GM23338 (cell line): ENCODE data around the gene TBX6. TPM values are rescaled to one million over a fixed set of nuclear protein-coding genes. Genes with fewer than 3 reads are reported as not detected.

Experiments
- ATAC-seq: fragments of 200-7000 bp; cut with Tn5 transposase; 3 replicates; pipeline ENCODE4 v1.9.1; 2020
- DNase-seq: peaks from one replicate; pipeline ENCODE4 v3.0.0-alpha.2; 2015; ENCODE audit warnings: low spot score
- H2AFZ ChIP-seq: fragments of 200-600 bp; sonication (generic); 2 replicates; pipeline ENCODE4 v1.8.0; 2016; ENCODE audit warnings: antibody characterized with exemption, mild to moderate bottlenecking, moderate library complexity
- H3F3A ChIP-seq: fragments of 200-600 bp; sonication (generic); replicated peaks from 2 replicates; pipeline ENCODE4 v1.8.0; 2017; ENCODE audit warnings: antibody characterized with exemption, mixed run types, low read depth
- H3K27ac ChIP-seq: fragments of 200-600 bp; sonication (generic); 2 replicates; pipeline ENCODE4 v1.6.1; 2016; ENCODE audit warnings: low read depth
- H3K27me3 ChIP-seq: fragments of 200-600 bp; sonication (generic); 2 replicates; pipeline ENCODE4 v1.8.0; 2016; ENCODE audit warnings: mild to moderate bottlenecking, mixed run types, moderate library complexity; ENCODE audit not compliant: insufficient read depth
- H3K36me3 ChIP-seq: fragments of 200-600 bp; sonication (generic); 2 replicates; pipeline ENCODE4 v1.8.0; 2016; ENCODE audit warnings: mild to moderate bottlenecking; ENCODE audit not compliant: insufficient read depth
- H3K4me1 ChIP-seq: fragments of 200-600 bp; sonication (generic); 2 replicates; pipeline ENCODE4 v1.8.0; 2016; ENCODE audit warnings: mild to moderate bottlenecking, moderate library complexity; ENCODE audit not compliant: insufficient read depth
- H3K4me2 ChIP-seq: fragments of 200-600 bp; sonication (generic); 2 replicates; pipeline ENCODE4 v1.7.1; 2017; ENCODE audit warnings: mixed run types
- H3K4me3 ChIP-seq: fragments of 200-600 bp; sonication (generic); 2 replicates; pipeline ENCODE4 v1.6.1; 2016; ENCODE audit warnings: mixed run types
- H3K79me2 ChIP-seq: fragments of 200-600 bp; sonication (generic); replicated peaks from 2 replicates; pipeline ENCODE4 v1.8.0; 2017; ENCODE audit warnings: mild to moderate bottlenecking; ENCODE audit not compliant: insufficient read depth
- H3K9me2 ChIP-seq: fragments of 200-600 bp; sonication (generic); 2 replicates; pipeline ENCODE4 v1.8.0; 2017; ENCODE audit not compliant: insufficient read depth
- H4K20me1 ChIP-seq: fragments of 200-600 bp; sonication (generic); replicated peaks from 2 replicates; pipeline ENCODE4 v1.8.0; 2017; ENCODE audit warnings: mild to moderate bottlenecking; ENCODE audit not compliant: insufficient read depth
- H3K27ac Mint-ChIP-seq: 2 replicates; pipeline ENCODE4 v1.8.0; 2020; ENCODE audit warnings: inconsistent platforms, mild to moderate bottlenecking, moderate library complexity, mixed read lengths
- H3K27me3 Mint-ChIP-seq: 3 replicates; pipeline ENCODE4 v1.8.0; 2022; ENCODE audit warnings: low read depth, mild to moderate bottlenecking, moderate library complexity, mixed read lengths, inconsistent platforms; ENCODE audit not compliant: insufficient read depth, poor library complexity
- H3K36me3 Mint-ChIP-seq: 3 replicates; pipeline ENCODE4 v1.8.0; 2021; ENCODE audit warnings: low read depth, mild to moderate bottlenecking, inconsistent platforms, moderate library complexity, mixed read lengths
- H3K4me1 Mint-ChIP-seq: 3 replicates; pipeline ENCODE4 v1.8.0; 2020; ENCODE audit warnings: mild to moderate bottlenecking, inconsistent platforms, mixed read lengths
- H3K4me3 Mint-ChIP-seq: 3 replicates; pipeline ENCODE4 v1.8.0; 2021; ENCODE audit warnings: moderate library complexity, mild to moderate bottlenecking, inconsistent platforms, mixed read lengths
- H3K9me3 Mint-ChIP-seq: 3 replicates; pipeline ENCODE4 v1.8.0; 2020; ENCODE audit warnings: moderate library complexity, mild to moderate bottlenecking, inconsistent platforms, mixed read lengths
- CREB1 ChIP-seq: fragments of 250-450 bp; sonication (Bioruptor Pico); IDR thresholded peaks from 2 replicates; pipeline ENCODE4 v1.5.0; 2020; ENCODE audit warnings: low read depth, mild to moderate bottlenecking, moderate library complexity
- ETS1 ChIP-seq: IDR thresholded peaks from 2 replicates; pipeline ENCODE4 v1.6.1; 2016; ENCODE audit warnings: antibody characterized with exemption
- JUNB ChIP-seq: IDR thresholded peaks from one replicate; pipeline ENCODE4 v1.6.1; 2016; ENCODE audit warnings: antibody characterized with exemption; ENCODE audit not compliant: unreplicated experiment
- POLR2AphosphoS5 ChIP-seq: IDR thresholded peaks from 2 replicates; pipeline ENCODE4 v1.6.1; 2016; ENCODE audit warnings: antibody characterized with exemption, low read depth
- STAT1 ChIP-seq: IDR thresholded peaks from one replicate; pipeline ENCODE4 v1.6.1; 2016; ENCODE audit warnings: antibody characterized with exemption; ENCODE audit not compliant: unreplicated experiment
- polyA plus RNA-seq: library from polyadenylated mRNA; unstranded; fragments of >200 nt; fragmentation: Nextera tagmentation; extraction: Ambion mirVana; gene quantifications from 2 replicates; pipeline ENCODE4 v1.2.1, GENCODE V29; 2016
- total RNA-seq: library from RNA; depleted of rRNA; stranded (reverse); fragments of >200 nt; shearing (Covaris generic); gene quantifications from 2 replicates; pipeline ENCODE4 v1.2.3, GENCODE V29; 2014

TBX6 gene
- total and polyA plus RNA-seq, 2 experiments from 2014 or later = 1.1 to 2.4 TPM

- Mint-ChIP-seq H3K9me3 (no peaks in the 10 kb centered on the region), H3K27ac (no peak overlapping the region), H3K27me3 (peaks cover 21% of the 10 kb centered on the region), H3K36me3 (peaks cover 62% of the 10 kb centered on the region), H3K4me1 (peaks cover 10% of the 10 kb centered on the region), H3K4me3 (peak overlapping the region; percentile 93)
- H3K9me2 ChIP-seq = no peaks in the 10 kb centered on the region
- peaks cover 19% of the 10 kb centered on the region for H3F3A ChIP-seq
- H3K79me2 ChIP-seq = peaks cover 34% of the 10 kb centered on the region
- H3K4me2 ChIP-seq = no peak overlapping the region
- DNase-seq = no peak
- no peak for ATAC-seq
- no peak overlapping the region for H3K27ac ChIP-seq
- no peak overlapping the region for H3K4me3 ChIP-seq
- peaks cover 9% of the 10 kb centered on the region for H3K36me3 ChIP-seq
- no peak for TF ChIP-seq STAT1
- H4K20me1 ChIP-seq = peaks cover 25% of the 10 kb centered on the region
- H3K27me3 ChIP-seq = no peaks in the 10 kb centered on the region
- H3K4me1 ChIP-seq = peaks cover 16% of the 10 kb centered on the region
- no peak overlapping the region for H2AFZ ChIP-seq
These were observed 14.1 kb downstream of the TBX6 start for GRCh38 chr16:30077656-30078055.

- DNase-seq (no peak), ATAC-seq (peak; percentile 19)
- H3K4me1 ChIP-seq = peaks cover 16% of the 10 kb centered on the region
- peaks cover 17% of the 10 kb centered on the region for H3K36me3 ChIP-seq
- H3K9me2 ChIP-seq = no peaks in the 10 kb centered on the region
- peaks cover 30% of the 10 kb centered on the region for H4K20me1 ChIP-seq
- peak overlapping the region; percentile 96 for H3K4me3 ChIP-seq
- Mint-ChIP-seq H3K27me3 (peaks cover 18% of the 10 kb centered on the region), H3K4me1 (peaks cover 10% of the 10 kb centered on the region), H3K36me3 (peaks cover 60% of the 10 kb centered on the region), H3K9me3 (no peaks in the 10 kb centered on the region), H3K27ac (peak overlapping the region; percentile 77), H3K4me3 (peak overlapping the region; percentile 93)
- no peak overlapping the region; the same call in 1 of the 2 replicates for H3K27ac ChIP-seq
- peaks cover 34% of the 10 kb centered on the region for H3K79me2 ChIP-seq
- H3K4me2 ChIP-seq = peak overlapping the region; percentile 90
- H3K27me3 ChIP-seq = no peaks in the 10 kb centered on the region
- 0 out of 2 replicates have a peak overlapping the region, but pooled peaks have one; percentile 18 for H2AFZ ChIP-seq
- H3F3A ChIP-seq = peaks cover 30% of the 10 kb centered on the region
- no peak for TF ChIP-seq JUNB
- no peak for TF ChIP-seq CREB1 (CRISPR knock-in tag)
- no peak for TF ChIP-seq ETS1
These were observed 15.4 kb downstream of the TBX6 start for GRCh38 chr16:30076276-30076791.

- peak within 1 kb of the TSS; percentile 90 for H3K4me2 ChIP-seq
- H3K27ac Mint-ChIP-seq = peak within 1 kb of the TSS; percentile 96
- H3K36me3 ChIP-seq = peaks cover 21% of the 10 kb centered on the region
- peaks cover 18% of the 10 kb centered on the region for H3K27me3 Mint-ChIP-seq
- H3K36me3 Mint-ChIP-seq = peaks cover 60% of the 10 kb centered on the region
- no peaks in the 10 kb centered on the region for H3K9me3 Mint-ChIP-seq
- H3K79me2 ChIP-seq = peaks cover 32% of the 10 kb centered on the region
- peaks cover 10% of the 10 kb centered on the region for H3K4me1 Mint-ChIP-seq
- no peaks in the 10 kb centered on the region for H3K27me3 ChIP-seq
- peak within 1 kb of the TSS; percentile 94 for H3K27ac ChIP-seq
- peaks cover 36% of the 10 kb centered on the region for H3F3A ChIP-seq
- H3K9me2 ChIP-seq = no peaks in the 10 kb centered on the region
- DNase-seq (peak; percentile 96), ATAC-seq (peak; percentile 92)
- H2AFZ ChIP-seq = 0 out of 2 replicates have a peak within 1 kb of the TSS, but pooled peaks have one; percentile 18
- H3K4me3 ChIP-seq = peak within 1 kb of the TSS; percentile 96
- H3K4me3 Mint-ChIP-seq = peak within 1 kb of the TSS; percentile 93
- H3K4me1 ChIP-seq = peaks cover 16% of the 10 kb centered on the region
- peaks cover 35% of the 10 kb centered on the region for H4K20me1 ChIP-seq
- peak; percentile 91 for TF ChIP-seq CREB1 (CRISPR knock-in tag)
- TF ChIP-seq ETS1 = peak; percentile 64
- no peak for TF ChIP-seq STAT1
- TF ChIP-seq POLR2AphosphoS5 = peak; percentile 94
- no peak for TF ChIP-seq JUNB
These were observed 16.0 kb downstream of the TBX6 start, which contains the start of gene PPP4C for GRCh38 chr16:30075503-30076275. TSS of gene PPP4C (plus strand) at chr16:30075994. CDS start at chr16:30076378, 384 bp downstream.
